GM12878 (cell line): ENCODE results near the gene LRRC61. TPM values are rescaled to one million over a fixed set of nuclear protein-coding genes. Genes with fewer than 3 reads are reported as not detected.

ENCODE experiments used
- ATAC-seq: fragments of 200-7000 bp; cut with Tn5 transposase; 3 replicates; pipeline ENCODE4 v1.9.1; 2020; ENCODE audit warnings: mild to moderate bottlenecking, moderate library complexity
- BruUV-seq: library from RNA; stranded (reverse); fragments of 400-500 nt; replicated peaks from 2 replicates; lab custom pipeline; 2021; lab: Mats Ljungman, UMichigan
- CTCF ChIA-PET: fragments of 300-600 bp; sonication (Branson Sonifier 250); formaldehyde crosslinking; extraction: SDS; loops from one replicate; lab custom pipeline; 2021; ENCODE audit warnings: inconsistent platforms; lab: Yijun Ruan, JAX
- POLR2A ChIA-PET: fragments of 350-600 bp; formaldehyde crosslinking; extraction: SDS; loops from one replicate; lab custom pipeline; 2021; ENCODE audit warnings: inconsistent platforms; lab: Charles Lee
- RAD21 ChIA-PET: fragments of 300-600 bp; sonication (Branson Sonifier 250); formaldehyde crosslinking; loops from one replicate; lab custom pipeline; 2023; ENCODE audit warnings: antibody characterized with exemption; ENCODE audit not compliant: unreplicated experiment; lab: Charles Lee
- SMC1A ChIA-PET: fragments of 300-600 bp; sonication (Branson Sonifier 250); formaldehyde crosslinking; loops from one replicate; lab custom pipeline; 2023; ENCODE audit not compliant: unreplicated experiment, uncharacterized antibody; lab: Charles Lee
- DNase-seq: peaks from one replicate; pipeline ENCODE4 v3.0.0-alpha.2; 2011; ENCODE audit warnings: low read depth, low spot score
- FAIRE-seq: peaks from 3 replicates; lab custom pipeline; 2011; peaks lifted over from hg19 to GRCh38; lab: Jason Lieb, UNC
- H2AFZ ChIP-seq: 2 replicates; pipeline ENCODE4 v1.6.0; 2011; ENCODE audit warnings: low read depth, low read length, control low read depth; ENCODE audit not compliant: control insufficient read depth
- H3K27ac ChIP-seq: 2 replicates; pipeline ENCODE4 v1.5.1; 2011; ENCODE audit warnings: control low read depth; ENCODE audit not compliant: control insufficient read depth, insufficient read depth
- H3K27me3 ChIP-seq, 2 experiments: replicated peaks in 1 of 2; 2 replicates each; pipeline versions ENCODE4 v1.6.0 to v1.6.1; 2011; ENCODE audit warnings: low read length in 1 of 2; ENCODE audit not compliant: control insufficient read depth in 2 of 2, insufficient read depth in 2 of 2
- H3K36me3 ChIP-seq, 2 experiments: 2 replicates each; pipeline ENCODE4 v1.5.1; 2011; ENCODE audit warnings: low read length in 1 of 2; ENCODE audit not compliant: control insufficient read depth in 2 of 2, insufficient read depth in 2 of 2
- H3K4me1 ChIP-seq: 2 replicates; pipeline ENCODE4 v1.6.1; 2011; ENCODE audit warnings: mild to moderate bottlenecking, low read length, moderate library complexity, mixed read lengths; ENCODE audit not compliant: control insufficient read depth, insufficient read depth
- H3K4me2 ChIP-seq: 2 replicates; pipeline ENCODE4 v1.6.0; 2011; ENCODE audit warnings: control low read depth; ENCODE audit not compliant: control insufficient read depth, insufficient read depth
- H3K4me3 ChIP-seq: fragments of 200-600 bp; sonication (generic); 2 replicates; pipeline ENCODE4 v1.5.1; 2016
- H3K79me2 ChIP-seq: 2 replicates; pipeline ENCODE4 v1.6.0; 2011; ENCODE audit warnings: low read length; ENCODE audit not compliant: control insufficient read depth, insufficient read depth
- H3K9ac ChIP-seq: 2 replicates; pipeline ENCODE4 v1.8.0; 2011; ENCODE audit warnings: low read length, control low read depth, mixed read lengths; ENCODE audit not compliant: control insufficient read depth, insufficient read depth
- H3K9me3 ChIP-seq: replicated peaks from 3 replicates; pipeline ENCODE4 v1.5.1; 2011; ENCODE audit warnings: mild to moderate bottlenecking, low read length; ENCODE audit not compliant: control insufficient read depth, insufficient read depth
- H4K20me1 ChIP-seq: 2 replicates; pipeline ENCODE4 v1.6.0; 2011; ENCODE audit not compliant: control insufficient read depth, insufficient read depth
- FOXK2 ChIP-seq: fragments of 450-650 bp; IDR thresholded peaks from 2 replicates; pipeline ENCODE4 v1.6.1; 2017; ENCODE audit warnings: mild to moderate bottlenecking, moderate library complexity
- RCOR1 ChIP-seq: conservative IDR thresholded peaks from 2 replicates; pipeline ENCODE4 v1.6.1; 2012; ENCODE audit warnings: low read depth, low read length, improper control_type of control experiment
- SIN3A ChIP-seq: IDR thresholded peaks from 2 replicates; pipeline ENCODE4 v1.6.1; 2012; ENCODE audit warnings: low read depth, low read length, improper control_type of control experiment
- WGBS: methylation state at CpG from one replicate; pipeline ENCODE4 v1.1.6; 2016; ENCODE audit warnings: low lambda C conversion rate; ENCODE audit not compliant: insufficient replicate concordance, insufficient coverage; ENCODE audit errors: missing lambda C conversion rate; 5-methylcytosine and 5-hydroxymethylcytosine counted together
- in situ Hi-C: fragments of 300-500 bp; cut with MboI; formaldehyde crosslinking; loops from 9 replicates; pipeline ENCODE4 v1.14.3; 2018; ENCODE audit warnings: mixed read lengths
- intact Hi-C: fragments of 100-400 bp; cut with micrococcal nuclease; formaldehyde crosslinking; loops from one replicate; pipeline ENCODE4 v1.14.2; 2022; ENCODE audit not compliant: unreplicated experiment
- polyA plus RNA-seq, 11 experiments: library from polyadenylated mRNA; depleted of rRNA in 4 of 11; unstranded in 6 of 11; stranded (reverse) in 5 of 11; fragments of >200 nt; fragmentation: Nextera tagmentation in 4 of 11; fragmentation: Illumina TruSeq in 1 of 11; extraction: Ambion mirVana in 4 of 11; extraction: Trizol in 1 of 11; gene quantifications; 1 replicate in 1 of 11; 2 replicates in 10 of 11; pipeline versions ENCODE4 v1.2.1 to v1.2.3, GENCODE V29; 2011 to 2016; ENCODE audit warnings: inconsistent platforms in 2 of 11, missing spikeins in 2 of 11, low read depth in 1 of 11
- total RNA-seq, 4 experiments: library from RNA; depleted of rRNA in 3 of 4; stranded (reverse); fragments of >200 nt in 3 of 4; fragmentation: Illumina TruSeq in 1 of 4; extraction: Trizol in 1 of 4; gene quantifications; 2 replicates each; pipeline versions ENCODE4 v1.2.1 to v1.2.3, GENCODE V29; 2013 to 2021
- TF ChIP-seq, protein P1 (sequence below): IDR thresholded peaks from 2 replicates; pipeline ENCODE4 v1.6.1; 2011; ENCODE audit warnings: mild to moderate bottlenecking, low read depth, low read length, moderate library complexity; ENCODE audit not compliant: insufficient replicate concordance

Gene LRRC61
- total and polyA plus RNA-seq, 10 of the 15 experiments (the other 5 are each of a cell fraction or from before 2014, with no cell fraction given), result 1.4 to 54.2 (median 21.8) TPM

- ChIA-PET CTCF (interaction anchor here (1.0 to 2.3 kb wide), 3 partner anchors 30 to 91 kb away, joined by 4 to 5 read pairs (median 5); no protein-coding TSS in a partner anchor), SMC1A (interaction anchor here (1.0 to 2.0 kb wide), 2 partner anchors 18 to 44 kb away, joined by 3 to 7 read pairs; no protein-coding TSS in a partner anchor), POLR2A (interaction anchor here (1.2 kb wide), 1 partner anchor 13 kb away, joined by 4 read pairs; no protein-coding TSS in a partner anchor), RAD21 (interaction anchor here (0.8 to 1.1 kb wide), 4 partner anchors 29 to 127 kb away, joined by 3 to 7 read pairs (median 4); no protein-coding TSS in a partner anchor)
- WGBS, result 89% methylated on average over 6 of the region's 6 CpGs
- Histone ChIP-seq H3K4me1 (peaks cover 9% of the 10 kb centered on the region; the same call in 1 of the 2 replicates), H3K79me2 (peaks cover 36% of the 10 kb centered on the region), H3K4me2 (peak overlapping the region; percentile 14; the same call in 1 of the 2 replicates), H3K9me3 (no peaks in the 10 kb centered on the region), H4K20me1 (no peaks in the 10 kb centered on the region), H3K27ac (no peak overlapping the region), H3K4me3 (no peak overlapping the region), H3K27me3 (no peaks in the 10 kb centered on the region), H3K36me3 (peaks cover 6 to 17% of the 10 kb centered on the region in 2 experiments), H2AFZ (no peak overlapping the region), H3K9ac (no peak overlapping the region)
- no peak for FAIRE-seq
- no peak for DNase-seq
- no TSS peak for BruUV-seq
- in situ Hi-C loops, result no loop called here
- intact Hi-C loops, result no loop called here
- no peak for ATAC-seq
- TF ChIP-seq RCOR1, result no peak
- no peak for TF ChIP-seq SIN3A
- TF ChIP-seq, protein P1, sequence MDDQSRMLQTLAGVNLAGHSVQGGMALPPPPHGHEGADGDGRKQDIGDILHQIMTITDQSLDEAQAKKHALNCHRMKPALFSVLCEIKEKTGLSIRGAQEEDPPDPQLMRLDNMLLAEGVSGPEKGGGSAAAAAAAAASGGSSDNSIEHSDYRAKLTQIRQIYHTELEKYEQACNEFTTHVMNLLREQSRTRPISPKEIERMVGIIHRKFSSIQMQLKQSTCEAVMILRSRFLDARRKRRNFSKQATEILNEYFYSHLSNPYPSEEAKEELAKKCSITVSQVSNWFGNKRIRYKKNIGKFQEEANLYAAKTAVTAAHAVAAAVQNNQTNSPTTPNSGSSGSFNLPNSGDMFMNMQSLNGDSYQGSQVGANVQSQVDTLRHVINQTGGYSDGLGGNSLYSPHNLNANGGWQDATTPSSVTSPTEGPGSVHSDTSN, result no peak
- no peak for TF ChIP-seq FOXK2
These were observed 2.7 kb downstream of the LRRC61 start for GRCh38 chr7:150325901-150326300.
